Stimulated activated CD4-positive, alpha-beta T cell treated with anti-CD3 and anti-CD28 coated beads, Interleukin-4, amount 100 ng/mL, for 48 hours (primary cell): ENCODE results near the gene SLCO3A1.

ENCODE experiments used
- DNase-seq, 2 donors: peaks; one replicate each; pipeline ENCODE4 v3.0.0-alpha.2; 2020; ENCODE audit warnings: low read depth in 2 of 2

Gene SLCO3A1

DNA sequence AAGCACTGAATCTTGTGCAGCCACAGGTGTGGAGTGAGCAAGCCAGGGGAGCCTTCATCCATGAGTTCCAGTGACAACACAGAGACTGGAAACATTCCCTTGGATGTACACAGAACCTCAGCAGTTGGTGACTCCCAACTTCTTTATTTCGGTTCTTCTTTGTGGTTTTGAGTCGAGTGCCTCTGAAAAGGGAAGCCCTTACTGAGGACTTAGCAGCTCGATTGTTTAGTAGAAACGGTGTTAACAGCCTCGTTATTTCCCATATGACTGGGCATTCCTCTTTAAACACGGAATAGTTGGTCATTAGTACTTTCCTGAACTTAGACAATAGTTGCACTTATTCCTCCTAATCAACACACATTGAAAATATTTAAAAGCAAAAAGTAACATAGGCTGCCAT lies 7.7 kb downstream of the SLCO3A1 start:
- no peak for DNase-seq

GRCh38 chr15:91862891-91863504 lies 9.5 kb downstream of the SLCO3A1 start:
- no peak for DNase-seq

GRCh38 chr15:91863621-91864255 lies 10.2 kb downstream of the SLCO3A1 start:
- DNase-seq = no peak

DNA sequence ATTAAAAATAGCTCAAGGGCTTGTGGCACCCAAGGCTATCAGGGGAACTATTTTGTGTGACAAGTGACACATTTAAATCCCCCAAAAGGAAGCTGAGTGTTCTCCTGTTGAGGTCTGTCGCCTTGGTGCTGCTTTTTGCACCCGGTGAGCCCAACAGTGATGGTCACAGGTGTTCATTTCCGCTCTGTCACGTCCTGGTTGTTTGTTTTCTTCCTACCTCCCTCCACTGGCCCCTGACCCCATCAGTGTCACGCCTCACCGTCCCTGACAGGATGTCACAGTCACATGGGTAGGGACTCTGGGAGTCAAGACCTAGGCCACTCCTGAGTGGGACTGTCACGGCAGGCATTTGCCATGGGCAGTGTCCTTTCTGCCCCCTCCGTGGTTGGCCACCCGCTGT lies 11.2 kb downstream of the SLCO3A1 start:
- DNase-seq = no peak

- DNase-seq = no peak
These were observed 12.0 kb downstream of the SLCO3A1 start for GRCh38 chr15:91865486-91865885.

DNA sequence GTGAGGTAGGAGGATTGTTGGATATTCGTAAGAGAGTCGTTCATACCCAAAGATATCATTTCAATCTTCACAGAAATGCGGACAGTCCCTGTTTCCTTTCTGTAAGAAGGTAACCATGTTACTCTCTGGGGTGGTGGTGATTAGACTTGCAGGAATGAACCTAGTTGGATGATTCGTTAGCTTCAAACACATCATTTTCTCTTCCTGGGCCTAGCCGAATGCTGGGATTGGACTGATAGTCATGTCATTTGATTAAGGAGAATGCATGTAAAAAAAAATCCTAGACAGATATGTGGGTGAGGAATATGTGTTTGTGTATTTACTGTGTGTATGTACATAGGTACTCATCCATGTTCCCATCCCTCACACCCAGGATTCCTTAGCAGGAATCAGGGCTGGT lies 12.4 kb downstream of the SLCO3A1 start:
- DNase-seq = no peak

DNA sequence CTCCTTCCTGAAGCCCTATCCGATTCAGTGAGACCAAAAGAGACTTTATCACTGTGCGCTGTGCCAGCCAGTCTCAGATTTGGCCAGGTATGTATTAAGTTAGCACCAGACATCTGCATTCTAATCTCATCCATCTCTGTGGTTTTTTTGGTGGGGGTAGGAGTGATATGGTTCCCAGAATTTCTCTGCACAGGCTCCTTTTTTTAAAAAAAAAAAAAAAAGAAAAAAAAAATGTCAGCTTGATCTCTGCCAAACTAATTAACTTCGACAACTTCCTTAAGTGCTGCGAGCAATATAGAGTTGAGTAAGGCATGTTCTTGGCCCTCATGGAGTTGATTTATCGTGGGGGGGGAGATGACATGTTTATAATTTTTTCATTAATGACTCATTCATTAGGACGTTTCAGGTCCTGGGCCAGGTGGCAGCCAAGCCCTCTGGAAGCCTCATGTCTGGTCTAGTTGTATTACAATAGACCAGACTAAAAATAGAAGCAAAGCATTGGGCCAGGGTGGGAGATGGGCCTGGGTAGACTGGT lies 12.9 kb downstream of the SLCO3A1 start:
- DNase-seq = no peak

DNA sequence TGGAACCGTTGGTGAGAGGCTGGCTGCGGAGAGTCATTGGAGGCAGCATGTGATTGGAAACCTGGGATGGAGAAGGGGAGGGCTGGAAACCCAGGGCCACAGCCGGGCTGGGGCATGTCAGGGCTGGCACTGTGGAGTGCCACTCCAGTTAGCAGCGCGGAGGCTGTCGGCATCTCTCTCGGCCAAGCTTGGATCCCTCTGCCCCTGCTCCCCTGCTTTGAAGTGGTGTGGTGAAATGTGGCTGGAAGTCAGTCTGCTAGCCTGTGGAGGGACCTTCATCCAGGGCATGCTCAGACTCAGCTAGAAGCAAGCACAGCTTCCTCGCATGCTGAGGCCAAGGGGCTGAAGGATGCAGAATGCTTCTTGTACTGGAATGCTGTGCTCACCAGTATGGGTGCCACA lies 13.5 kb downstream of the SLCO3A1 start:
- no peak for DNase-seq

- no peak for DNase-seq
These were observed 14.1 kb downstream of the SLCO3A1 start for GRCh38 chr15:91867581-91868026.

- DNase-seq = no peak
These were observed 17.5 kb downstream of the SLCO3A1 start for GRCh38 chr15:91870876-91871537.

DNA sequence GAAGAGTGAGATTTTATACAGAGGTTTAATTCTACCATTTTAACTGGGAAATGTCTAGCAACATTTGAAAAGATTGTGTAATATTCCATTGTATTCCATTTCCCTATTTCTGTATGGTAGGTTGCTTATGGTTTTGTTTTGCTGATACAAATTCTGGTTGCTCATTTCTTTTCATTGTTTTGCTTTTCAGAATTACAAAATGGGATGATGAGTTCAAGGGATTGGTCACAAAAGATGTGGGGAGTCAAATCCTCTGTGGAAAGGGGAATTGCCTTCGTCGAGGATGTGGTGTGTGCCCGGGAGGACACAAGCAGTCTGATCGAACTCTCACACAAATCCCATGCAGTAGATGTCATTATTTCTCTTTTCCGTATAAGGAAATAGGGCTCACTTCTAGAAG lies 18.3 kb downstream of the SLCO3A1 start:
- no peak for DNase-seq

- no peak for DNase-seq
These were observed 19.0 kb downstream of the SLCO3A1 start for GRCh38 chr15:91872356-91873137.

DNA sequence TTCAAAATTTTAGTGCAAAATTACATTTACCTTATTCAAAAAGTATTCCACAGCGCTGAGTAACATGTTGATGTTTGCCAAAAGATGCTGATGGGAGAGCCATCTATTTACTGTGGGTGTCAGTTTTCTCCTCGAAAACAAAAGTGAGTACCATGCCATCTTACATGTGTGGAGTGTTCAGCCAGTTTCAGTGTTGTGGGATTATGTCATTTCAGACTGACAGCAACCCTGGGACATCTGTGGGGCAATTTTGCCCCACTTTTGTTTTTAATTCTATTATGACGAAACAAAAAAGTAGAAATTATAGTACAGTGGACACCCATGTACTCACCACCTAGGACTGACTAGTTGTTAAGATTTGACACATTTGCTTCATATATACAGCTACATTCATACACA lies 19.6 kb downstream of the SLCO3A1 start:
- DNase-seq = no peak

DNA sequence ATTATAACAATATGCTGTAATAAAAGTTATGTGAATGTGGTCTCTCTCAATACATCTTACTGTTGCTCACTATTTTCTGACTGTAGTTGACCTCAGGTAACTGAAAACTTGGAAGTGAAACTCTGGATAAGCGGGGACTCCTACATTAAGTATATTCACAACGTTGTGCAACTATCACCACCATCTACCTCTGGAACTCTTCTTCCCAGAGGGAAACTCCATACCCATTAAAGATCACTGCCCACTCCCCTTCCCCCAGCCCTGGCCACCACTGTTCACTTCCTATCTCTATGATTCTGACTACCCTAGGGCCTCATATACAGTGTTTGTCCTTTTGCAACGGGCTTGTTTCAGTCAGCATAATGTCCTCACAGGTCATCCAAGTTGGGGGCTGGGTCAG lies 20.7 kb downstream of the SLCO3A1 start:
- no peak for DNase-seq

GRCh38 chr15:91874992-91875660 lies 21.6 kb downstream of the SLCO3A1 start:
- no peak for DNase-seq

DNA sequence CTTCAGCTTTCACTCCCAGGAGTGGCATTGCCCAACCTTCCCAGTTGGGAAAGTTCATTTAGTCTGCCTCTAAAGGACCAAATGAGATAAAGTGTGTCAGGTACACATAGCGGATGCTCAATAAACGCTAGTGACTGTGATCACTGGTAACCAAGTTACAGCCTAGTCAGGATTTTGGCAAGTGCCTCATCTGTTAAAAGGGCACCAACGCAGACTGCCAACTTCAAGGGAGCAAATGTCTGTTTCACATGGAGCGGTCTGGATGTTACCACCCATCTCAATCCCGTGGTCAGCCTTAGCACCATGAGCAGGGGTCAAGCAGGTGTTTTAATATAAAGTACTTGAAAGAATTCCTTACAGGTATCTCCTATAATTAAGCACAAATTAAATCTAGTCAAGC lies 22.7 kb downstream of the SLCO3A1 start:
- no peak for DNase-seq

DNA sequence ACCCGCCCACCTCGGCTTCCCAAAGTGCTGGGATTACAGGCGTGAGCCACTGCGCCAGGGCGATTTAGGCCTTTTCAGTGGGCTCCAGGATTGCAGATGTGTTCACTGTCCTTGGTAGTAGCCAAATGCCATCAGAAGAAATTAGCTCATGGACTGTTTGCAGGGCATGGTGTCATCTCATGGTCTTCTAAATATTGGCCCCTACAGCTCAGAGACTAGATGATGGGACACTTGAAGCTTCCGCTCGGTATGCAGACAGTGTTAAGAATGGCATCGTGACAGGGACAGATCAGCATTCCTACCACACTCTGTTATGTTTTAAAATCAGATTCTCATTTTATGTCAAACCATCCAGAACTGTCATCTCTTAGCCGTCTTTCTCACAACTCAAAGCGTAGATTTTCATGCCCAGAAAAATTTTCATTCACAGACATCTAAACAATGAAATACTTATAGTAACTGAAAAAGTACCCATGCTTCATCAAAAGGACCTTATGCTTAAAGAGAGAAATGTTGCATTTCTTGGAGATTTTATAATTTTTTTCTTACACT lies 24.9 kb downstream of the SLCO3A1 start:
- DNase-seq = no peak

DNA sequence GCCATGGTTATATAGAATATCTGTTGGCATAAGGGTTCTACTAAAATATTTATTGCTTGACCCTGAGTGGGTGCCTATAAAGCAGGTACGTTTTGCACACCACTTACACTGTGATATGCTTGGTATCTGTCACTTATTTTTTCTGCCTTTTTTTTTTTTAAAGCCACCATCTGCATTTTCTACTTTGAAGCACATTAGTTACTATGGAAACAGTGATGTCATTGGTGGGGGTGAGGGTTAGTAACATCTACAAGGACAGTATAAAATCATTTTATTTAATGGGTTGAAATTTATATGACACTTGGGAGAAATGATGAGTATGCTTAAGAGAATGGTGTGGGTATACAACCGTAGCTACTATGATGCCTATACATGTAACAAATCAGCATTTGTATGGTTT lies 25.6 kb downstream of the SLCO3A1 start:
- no peak for DNase-seq

DNA sequence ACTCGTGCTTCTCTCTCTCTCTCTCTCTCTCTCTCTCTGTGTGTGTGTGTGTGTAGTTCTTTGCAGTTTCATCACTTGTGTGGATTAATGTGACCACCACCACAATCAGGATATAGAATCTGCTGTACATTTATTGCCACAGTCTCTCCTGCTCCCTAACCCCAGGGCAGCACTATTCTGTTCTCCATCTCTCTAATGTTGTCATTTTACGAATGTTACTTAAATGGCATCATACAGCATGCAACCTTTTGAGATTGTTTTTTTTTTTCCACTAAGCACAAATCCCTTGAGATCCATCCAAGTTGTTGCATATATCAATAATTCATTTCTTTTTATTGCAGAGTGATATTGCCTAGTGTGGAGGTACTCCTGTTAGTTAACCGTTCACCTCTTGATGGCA lies 26.9 kb downstream of the SLCO3A1 start:
- DNase-seq = no peak

DNA sequence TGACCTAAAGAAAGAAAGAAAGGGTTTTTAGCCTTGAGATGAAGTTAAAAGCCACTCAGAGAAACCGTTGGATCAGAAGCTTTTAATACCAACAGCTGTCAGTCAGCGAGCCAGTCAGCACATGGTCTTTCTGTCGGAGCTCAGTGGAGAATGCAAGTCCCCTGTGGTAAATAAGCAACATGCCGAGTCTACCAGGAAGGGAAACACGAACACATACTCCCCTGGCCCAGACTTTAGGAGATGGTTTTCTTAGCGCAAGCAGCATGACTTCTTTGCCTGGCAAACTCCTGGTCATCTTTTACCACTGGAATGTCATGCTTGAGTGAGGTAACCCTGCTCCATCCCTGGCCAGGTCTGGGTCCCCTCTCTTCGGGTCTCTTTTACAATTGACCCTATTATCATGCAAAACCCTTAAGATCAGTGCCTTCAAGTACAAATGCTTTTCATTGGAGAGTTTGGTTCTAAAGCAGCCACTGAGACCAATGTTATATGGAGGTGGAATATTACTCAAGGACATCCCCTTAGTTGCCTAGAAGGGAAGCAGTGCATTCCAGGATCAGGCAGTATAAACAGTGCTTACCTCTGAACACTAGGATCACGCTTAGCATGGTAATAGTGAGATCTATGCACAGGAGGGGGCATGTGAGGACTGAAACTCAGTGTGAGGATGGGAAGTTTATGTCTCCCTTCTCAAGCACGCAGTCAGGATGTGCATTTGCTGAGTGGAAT lies 28.2 kb downstream of the SLCO3A1 start:
- DNase-seq = no peak
